Stimulated activated CD8-positive, alpha-beta memory T cell treated with anti-CD3 and anti-CD28 coated beads, Interleukin-7, amount 100 ng/mL, for 1 hour (primary cell): ENCODE measurements around the gene CES4A.

ENCODE experiments used
- DNase-seq, 2 donors: peaks; one replicate each; pipeline ENCODE4 v3.0.0-alpha.2; 2020; ENCODE audit warnings: low read depth in 2 of 2

The CES4A gene

GRCh38 chr16:67052399-67052798 lies 64.0 kb downstream of the CES4A start:
- DNase-seq, result no peak

GRCh38 chr16:67053767-67054334 lies 65.5 kb downstream of the CES4A start:
- no peak for DNase-seq

GRCh38 chr16:67054901-67055300 lies 66.5 kb downstream of the CES4A start:
- no peak for DNase-seq

- no peak for DNase-seq
Measured at GRCh38 chr16:67055712-67056487, 67.5 kb downstream of the CES4A start.
